Activated CD8-positive, alpha-beta memory T cell treated with anti-CD3 and anti-CD28 coated beads, Interleukin-2, amount 50 U/mL, for 48 hours (primary cell): ENCODE data around the gene DNAJB11.
"Not testable (repeated sequence)": the region's sequence is repeated elsewhere in the genome, so short reads cannot be mapped to it uniquely, and the experiment has no call there.

ENCODE experiments used
- DNase-seq: peaks from one replicate; pipeline ENCODE4 v3.0.0-alpha.2; 2020

Gene DNAJB11

DNA sequence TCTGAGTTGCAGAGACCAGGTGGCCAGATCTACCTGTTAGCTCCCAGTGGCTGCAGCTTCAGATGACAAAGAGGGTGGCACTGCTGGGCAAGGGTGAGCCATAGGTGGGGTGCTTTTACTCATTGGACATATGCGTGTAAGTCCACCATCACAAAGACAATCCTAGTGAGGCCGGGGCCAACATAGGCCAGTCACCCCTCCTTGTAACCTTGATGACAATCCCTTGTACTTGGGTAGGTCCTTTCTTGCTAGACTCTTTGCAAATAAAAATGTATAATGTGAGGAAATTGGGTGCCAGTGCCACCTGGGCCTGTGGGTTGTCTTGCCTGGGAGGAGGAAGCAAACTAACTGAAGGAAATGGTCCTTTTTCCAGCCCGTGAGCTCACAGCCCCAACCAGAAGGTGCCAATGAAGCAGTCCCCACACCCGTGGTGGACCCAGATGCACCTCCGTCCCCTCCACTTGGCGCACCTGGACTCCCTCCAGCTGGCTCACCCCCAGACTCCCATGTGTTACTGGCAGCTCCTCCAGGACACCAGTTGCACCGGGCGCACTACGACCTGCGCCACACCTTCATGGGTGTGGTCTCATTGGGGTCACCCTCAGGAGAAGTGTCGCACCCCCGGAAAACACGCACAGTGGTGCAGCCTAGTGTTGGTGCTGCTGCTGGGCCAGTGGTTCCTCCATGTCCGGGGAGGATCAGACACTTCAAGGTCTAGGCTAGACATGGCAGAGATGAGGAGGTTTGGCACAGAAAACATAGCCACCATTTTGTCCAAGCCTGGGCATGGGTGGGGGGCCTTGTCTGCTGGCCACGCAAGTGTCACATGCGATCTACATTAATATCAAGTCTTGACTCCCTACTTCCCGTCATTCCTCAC lies 49.9 kb downstream of the DNAJB11 start:
- DNase-seq = no peak

DNA sequence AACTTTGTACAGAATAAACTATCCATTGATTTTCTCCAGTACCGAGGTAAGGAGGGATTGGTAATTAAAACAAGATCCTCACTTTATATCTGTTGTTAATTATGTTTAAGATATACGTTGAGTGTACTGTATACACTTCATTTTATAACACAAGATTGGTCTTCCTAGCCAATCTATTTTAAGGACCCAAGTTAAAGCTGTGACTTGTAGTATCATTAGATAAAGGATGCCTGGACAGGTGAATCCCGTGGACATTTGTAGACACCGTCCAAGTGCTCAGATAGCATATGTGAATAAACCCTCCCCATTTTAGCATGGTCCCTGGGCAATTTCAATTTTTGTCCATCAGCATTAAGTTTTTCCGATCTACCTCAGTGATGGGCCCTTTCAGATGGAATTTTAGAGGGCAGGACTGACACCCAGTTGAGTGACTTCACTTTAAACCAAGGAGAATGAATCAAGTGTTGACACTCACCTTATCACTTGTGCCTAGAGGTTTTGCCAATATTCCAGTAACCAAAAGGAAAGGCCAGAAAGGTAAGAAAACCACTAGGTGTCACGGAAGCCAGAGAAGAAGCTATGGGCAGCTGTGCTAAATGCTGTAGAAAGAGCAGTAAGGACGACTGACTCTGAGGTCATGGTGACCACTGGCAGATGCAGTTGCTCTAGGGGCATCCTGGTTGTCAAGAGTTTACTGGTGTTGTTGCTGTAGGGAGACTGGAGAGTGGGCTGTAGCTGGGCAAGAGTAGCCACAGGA lies 51.6 kb downstream of the DNAJB11 start:
- DNase-seq = no peak

DNA sequence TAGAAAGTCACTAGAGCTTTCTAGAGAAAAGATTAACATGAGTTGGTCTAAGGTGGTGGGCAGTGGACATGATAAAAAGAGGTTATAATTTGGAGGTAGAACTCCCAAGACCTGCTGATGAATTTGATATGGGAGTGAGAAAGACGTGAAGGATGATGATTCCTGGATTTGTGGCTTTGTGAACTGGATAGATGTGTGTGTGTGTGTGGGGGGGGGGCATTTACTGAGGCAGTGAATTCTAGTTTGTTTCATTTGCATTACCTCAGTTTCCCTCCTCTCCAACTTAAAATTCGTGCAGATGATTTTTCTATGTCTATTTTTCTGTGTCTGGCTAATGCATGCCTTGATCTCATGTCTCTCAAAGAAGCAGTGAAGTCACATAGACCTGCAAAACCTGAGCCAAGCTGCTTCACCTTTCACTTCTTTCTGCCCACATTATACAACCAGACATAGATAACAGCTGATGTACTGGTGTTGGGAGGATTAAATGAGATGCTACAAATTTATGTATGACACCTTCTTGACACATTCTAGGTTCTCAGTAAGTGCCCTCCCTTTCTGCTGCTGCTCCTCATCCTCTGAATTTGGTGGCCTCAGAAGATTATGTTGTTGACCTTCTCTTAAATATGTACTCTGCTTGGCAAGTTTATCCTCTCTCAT lies 52.3 kb downstream of the DNAJB11 start:
- no peak for DNase-seq

DNA sequence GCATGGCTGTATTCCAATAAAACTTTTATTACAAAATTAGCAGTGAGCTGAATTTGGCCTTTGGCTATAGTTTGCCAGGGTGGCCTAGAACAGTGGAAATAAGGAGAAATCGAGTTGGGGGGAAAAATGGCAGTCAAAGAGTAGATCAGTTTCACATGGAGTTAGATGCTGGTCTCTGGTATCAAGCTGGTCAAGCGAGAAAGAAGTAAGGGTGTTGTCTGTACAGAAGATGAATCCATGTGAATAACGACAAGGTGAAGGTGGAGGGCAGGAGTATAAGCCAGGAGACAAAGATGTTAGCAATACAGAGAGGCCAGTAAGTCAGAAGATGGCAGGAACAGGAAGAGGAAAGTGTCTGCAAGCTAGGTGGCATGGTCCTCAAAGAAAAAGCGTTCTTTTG lies 54.1 kb downstream of the DNAJB11 start:
- DNase-seq = no peak

DNA sequence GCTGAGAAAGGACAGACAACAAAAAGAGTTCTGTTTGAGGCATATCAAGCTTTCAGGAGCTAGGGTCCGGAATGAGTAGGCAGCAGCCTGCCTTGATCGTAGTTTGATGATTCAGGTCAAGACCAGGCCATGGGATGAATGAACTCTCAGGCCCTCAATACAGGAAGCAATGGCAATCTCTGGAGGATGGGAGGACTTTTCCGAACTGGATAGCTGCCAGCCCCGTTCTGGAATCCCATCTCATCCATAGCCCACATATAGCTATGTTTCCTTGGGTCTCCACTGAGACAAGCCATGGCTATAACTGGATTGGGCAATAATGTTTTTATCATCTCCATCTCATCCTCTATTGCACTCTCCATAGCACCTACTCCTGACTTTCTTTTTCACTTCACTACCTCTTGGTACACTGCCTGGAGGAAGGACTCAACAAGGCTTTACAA lies 55.1 kb downstream of the DNAJB11 start:
- DNase-seq = no peak

DNA sequence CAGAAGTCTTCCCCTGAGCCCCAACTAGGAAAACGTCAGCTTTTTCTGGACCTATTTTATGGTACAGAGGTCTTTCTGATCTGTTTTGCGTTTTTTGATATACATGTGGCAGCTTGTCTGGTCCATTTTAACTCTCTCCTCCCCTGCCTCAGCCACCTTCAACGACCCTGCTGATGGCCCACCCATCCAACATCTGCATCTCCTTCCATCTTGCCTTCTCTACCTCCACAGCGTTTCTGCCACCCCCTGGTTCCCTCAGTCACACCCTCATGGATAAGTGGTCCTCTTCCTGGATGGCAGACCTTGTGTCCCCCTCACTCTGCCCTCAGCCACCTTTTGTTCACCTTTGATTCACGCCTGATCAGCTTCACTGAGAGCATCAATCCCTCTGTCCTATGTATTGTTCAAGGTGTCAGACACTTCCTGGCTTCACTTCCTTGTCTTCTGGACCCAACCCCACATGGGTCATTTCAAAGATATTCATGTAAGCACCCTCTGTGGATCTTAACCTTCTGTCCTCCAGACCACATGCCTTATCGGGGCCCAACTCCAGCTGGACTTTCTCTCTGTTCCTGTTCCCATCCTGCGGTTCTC lies 55.8 kb downstream of the DNAJB11 start:
- no peak for DNase-seq

DNA sequence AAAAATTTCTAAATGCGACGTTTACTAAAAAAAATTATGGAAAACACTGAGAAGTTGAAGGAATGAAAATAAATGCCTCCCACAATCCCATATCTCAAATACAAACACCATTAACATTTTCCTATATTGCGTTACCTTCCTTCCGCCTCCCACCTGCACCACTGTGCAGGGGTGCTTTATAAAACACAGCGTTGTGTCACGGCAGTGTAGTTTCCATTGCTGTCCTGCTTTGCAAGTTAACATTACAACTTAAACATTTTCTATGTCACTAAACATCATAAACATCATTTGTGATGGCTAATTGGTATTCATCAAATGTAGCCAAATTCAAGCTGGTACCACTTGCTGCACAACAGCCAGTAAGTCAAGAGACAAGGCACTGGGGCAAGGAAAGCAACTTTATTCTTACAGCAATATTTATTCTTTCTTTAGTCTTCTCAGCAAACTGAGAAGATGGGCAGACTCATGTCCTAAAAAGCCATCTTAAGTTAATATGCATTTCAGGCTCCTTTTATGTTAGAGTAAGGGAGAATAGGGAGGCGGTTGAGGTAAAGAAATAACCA lies 57.4 kb downstream of the DNAJB11 start:
- no peak for DNase-seq

DNA sequence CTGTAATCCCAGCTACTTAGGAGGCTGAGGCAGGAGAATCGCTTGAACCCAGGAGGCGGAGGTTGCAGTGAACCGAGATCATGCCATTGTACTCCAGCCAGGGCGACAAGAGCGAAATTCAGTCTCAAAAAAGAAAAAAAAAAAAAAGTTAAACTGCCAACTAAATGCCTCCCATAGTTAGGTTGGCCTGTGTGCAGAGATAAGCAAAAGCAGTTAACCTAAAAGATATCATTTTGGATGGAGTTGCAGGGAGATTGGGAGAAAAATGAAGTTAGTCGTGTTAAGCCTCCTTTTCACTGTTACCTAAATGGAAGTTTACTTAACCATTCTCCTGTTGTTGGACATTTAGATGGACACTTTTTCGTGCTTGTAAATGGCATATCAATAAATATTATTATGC lies 58.2 kb downstream of the DNAJB11 start:
- DNase-seq = no peak

DNA sequence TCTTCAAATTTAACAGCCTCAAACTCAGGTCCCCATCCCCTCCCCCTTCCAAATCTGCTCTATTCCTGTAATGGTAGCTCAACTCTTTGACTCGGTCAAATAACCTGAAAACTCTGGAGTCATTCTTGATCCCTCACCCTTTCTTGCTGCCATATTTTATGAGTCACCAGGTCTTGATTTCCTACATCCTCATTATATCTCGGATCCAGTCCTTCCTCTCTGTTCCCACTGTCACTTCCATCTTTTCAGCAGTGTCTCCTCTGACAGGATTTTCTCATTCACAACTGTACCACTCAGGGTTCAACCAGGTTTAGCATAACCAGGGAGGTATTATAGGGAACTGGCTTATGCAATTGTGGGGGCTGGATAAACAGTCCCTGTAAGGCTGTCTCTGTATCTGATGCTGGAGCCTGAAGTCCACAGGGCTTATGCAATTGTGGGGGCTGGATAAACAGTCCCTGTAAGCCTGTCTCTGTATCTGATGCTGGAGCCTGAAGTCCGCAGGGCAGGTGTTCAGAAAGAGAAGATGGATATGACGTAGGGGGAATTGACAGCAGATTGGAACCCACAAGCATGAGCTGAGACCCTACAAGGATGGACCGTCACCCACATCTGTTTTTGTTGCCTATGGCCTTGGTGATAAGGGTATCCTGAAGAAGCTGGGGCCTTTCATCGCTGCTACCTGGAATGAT lies 60.6 kb downstream of the DNAJB11 start:
- DNase-seq = no peak

DNA sequence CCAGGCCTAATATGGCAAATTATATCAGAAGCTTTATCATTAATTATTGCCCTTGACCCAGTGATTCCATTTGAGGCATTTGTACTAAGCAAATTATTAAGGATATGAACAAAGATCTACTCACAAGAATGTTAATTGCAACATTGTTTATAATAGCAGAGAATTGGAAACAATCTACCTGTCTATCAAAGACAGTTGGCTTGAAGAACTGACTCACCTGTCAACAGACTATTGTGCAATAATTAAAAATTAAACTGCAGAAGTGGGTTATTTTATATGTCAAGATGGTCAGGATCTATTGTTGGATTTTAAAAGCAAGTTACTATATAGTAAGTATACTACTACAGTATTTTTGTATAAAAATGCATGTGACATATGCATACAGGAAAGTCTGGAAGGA lies 63.0 kb downstream of the DNAJB11 start:
- no peak for DNase-seq

DNA sequence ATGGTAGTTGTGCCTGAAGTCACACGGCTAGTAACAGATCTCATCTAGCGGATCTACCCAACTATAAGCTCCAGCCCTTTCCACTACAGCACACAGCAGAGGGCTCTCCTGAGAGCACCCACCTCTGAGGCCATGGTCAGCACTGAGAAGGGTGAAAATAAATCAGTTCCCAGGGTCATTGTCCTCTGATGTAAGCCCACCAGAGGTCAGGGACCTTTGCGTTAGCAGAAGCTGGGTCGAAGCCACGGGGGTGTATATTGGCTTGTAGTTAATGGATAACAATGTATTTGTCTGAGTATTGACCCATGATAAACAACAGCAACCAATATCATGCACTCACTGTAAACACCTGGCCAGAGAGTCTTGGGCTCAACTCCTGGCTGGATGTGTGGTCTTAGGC lies 63.7 kb downstream of the DNAJB11 start:
- DNase-seq = not testable (repeated sequence)
